Heart left ventricle (tissue), 16 donors: ENCODE measurements around the gene PNKP. TPM values are rescaled to one million over a fixed set of nuclear protein-coding genes. Genes with fewer than 3 reads are reported as not detected.

Source experiments
- ATAC-seq, 4 donors: fragments of 200-7000 bp; cut with Tn5 transposase; one replicate each; pipeline ENCODE4 v1.9.1; 2020 to 2022; ENCODE audit warnings: moderate library complexity in 4 of 4, mild to moderate bottlenecking in 3 of 4, moderate number of reproducible peaks in 1 of 4
- DNase-seq, 5 donors: peaks; one replicate each; pipeline ENCODE4 v3.0.0-alpha.2; 2020
- H3K27ac ChIP-seq, 12 donors: fragments of 200-600 bp; sonication (generic) in 4 of 12; one replicate each; pipeline versions ENCODE4 v1.5.0 to v1.8.0; 2016 to 2022; ENCODE audit warnings: mild to moderate bottlenecking in 2 of 12
- H3K27me3 ChIP-seq, 9 donors: fragments of 200-600 bp; sonication (generic) in 2 of 9; one replicate each; pipeline versions ENCODE4 v1.5.1 to v1.8.0; 2016 to 2022; ENCODE audit warnings: mild to moderate bottlenecking in 3 of 9
- H3K36me3 ChIP-seq, 9 donors: fragments of 200-600 bp; sonication (generic) in 2 of 9; one replicate each; pipeline versions ENCODE4 v1.5.0 to v1.8.0; 2018 to 2022; ENCODE audit warnings: mild to moderate bottlenecking in 2 of 9
- H3K4me1 ChIP-seq, 12 donors: fragments of 200-600 bp; sonication (generic) in 4 of 12; one replicate each; pipeline versions ENCODE4 v1.5.0 to v1.8.0; 2016 to 2022; ENCODE audit warnings: mild to moderate bottlenecking in 3 of 12
- H3K4me3 ChIP-seq, 12 donors: fragments of 200-600 bp; sonication (generic) in 4 of 12; one replicate each; pipeline versions ENCODE4 v1.5.0 to v1.8.0; 2017 to 2022; ENCODE audit warnings: mild to moderate bottlenecking in 9 of 12, moderate library complexity in 4 of 12
- H3K9me3 ChIP-seq, 12 donors: fragments of 200-600 bp; sonication (generic) in 4 of 12; one replicate each; pipeline versions ENCODE4 v1.5.0 to v1.8.0; 2016 to 2022; ENCODE audit warnings: mild to moderate bottlenecking in 1 of 12
- POLR2A ChIP-seq, 2 donors: fragments of 450-650 bp; IDR thresholded peaks; one replicate each; pipeline ENCODE4 v1.6.1; 2017; ENCODE audit warnings: antibody characterized with exemption in 2 of 2, mild to moderate bottlenecking in 2 of 2, moderate library complexity in 2 of 2
- WGBS, 4 donors: extraction: QIAGEN DNeasy Blood & Tissue Kit in 2 of 4; methylation state at CpG; one replicate each; pipeline versions ENCODE4 v1.1.5 to v1.1.7; 2013 to 2018; 5-methylcytosine and 5-hydroxymethylcytosine counted together
- intact Hi-C, 10 donors: fragments of 100-400 bp; cut with DNase I; formaldehyde crosslinking; loops; one replicate each; pipeline versions ENCODE4 v1.11.1 to v1.14.2; 2022
- polyA plus RNA-seq, 2 donors: library from polyadenylated mRNA; stranded (reverse); fragments of 200-250 nt; gene quantifications; one replicate each; pipeline ENCODE4 v1.2.3, GENCODE V29; 2013
- total RNA-seq, 9 donors: library from RNA; depleted of rRNA in 2 of 9; stranded (reverse); fragments of >200 nt in 2 of 9; fragmentation: NEBNext Ultra II Directional in 3 of 9; extraction: Animal tissue kit (Norgen Biotek cat#: 25700) in 3 of 9; gene quantifications; one replicate each; pipeline versions ENCODE4 v1.1.0 to v1.2.4, GENCODE V29; 2016 to 2023
- TF ChIP-seq, protein P1 (sequence below), 12 donors: fragments of 200-600 bp; sonication (generic) in 4 of 12; IDR thresholded peaks; one replicate each; pipeline versions ENCODE4 v1.5.0 to v1.8.0; 2018 to 2022; ENCODE audit warnings: antibody characterized with exemption in 12 of 12, mild to moderate bottlenecking in 5 of 12
- donor health status: ischemic (EF 13 %, LVEDD 7.1; RV severe dilation, severe dysfunction).
- donor health status: healthy with polysubstance abuse.
- donor health status: DM: no; HTN: yes; CAD: no.
- donor health status: DM: no; HTN: no; CAD: no.
- donor health status: ischemic (EF 25% LVEDD 6.9; RV normal size, moderate dysfunction).
- donor health status: ischemic (EF 25% LVEDD 5.7; RV mildly dilated, moderate dysfunction).
- donor health status: healthy.
- donor health status: DM: yes; HTN: yes; CAD: no.
- donor health status: ischemic (EF 35%, LVEDD 5.7; RV mildly dilated, moderate dysfunction).
- donor health status: nonischemic (EF 11% LVEDD 7.7; RV severe dilation, severe dysfunction).
- donor health status: DM: yes; HTN: yes; CAD: no.
- donor health status: PGD.
- donor health status: ischemic (EF 29% LVEDD 5.4; RV normal size, mild dysfunction).
- donor health status: nonischemic (EF 23%, LVEDD 6.1; RV moderate dilation, normal function).

PNKP gene
- total and polyA plus RNA-seq, 11 donors, result 26.6 to 57.0 (median 36.8) TPM

DNA sequence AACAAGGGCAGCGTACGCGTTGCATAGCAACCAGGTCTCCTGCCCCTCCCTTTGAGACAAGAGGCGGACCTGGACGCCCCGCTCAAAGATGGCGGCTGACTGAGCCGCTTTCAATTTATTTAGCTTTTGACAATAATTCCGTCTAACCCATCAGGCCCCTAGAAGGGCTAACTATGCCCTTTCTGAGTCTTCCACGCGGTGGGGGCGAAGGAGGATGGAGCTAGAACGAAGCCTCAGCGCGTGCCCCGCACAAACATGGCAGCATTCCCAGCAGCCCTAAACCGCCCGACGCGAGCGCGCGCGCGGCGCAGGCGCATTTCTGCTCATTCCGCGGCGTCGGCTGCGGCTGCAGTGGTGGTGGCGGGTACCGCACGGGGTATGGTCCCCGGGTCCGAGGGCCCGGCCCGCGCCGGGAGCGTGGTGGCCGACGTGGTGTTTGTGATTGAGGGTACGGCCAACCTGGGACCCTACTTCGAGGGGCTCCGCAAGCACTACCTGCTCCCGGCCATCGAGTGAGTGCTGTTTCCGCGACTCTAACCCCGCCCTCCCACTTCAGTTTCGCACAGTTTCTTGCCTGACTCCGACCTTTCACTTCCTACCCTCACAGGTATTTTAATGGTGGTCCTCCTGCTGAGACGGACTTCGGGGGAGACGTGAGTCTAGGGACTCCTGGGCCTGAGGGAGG, 49.3 kb downstream of the PNKP start, which contains the start of gene MED25:
MED25 (plus strand) TSS at position 326 of the 685 bp plus-strand sequence; CDS start at position 379, 53 bp downstream.
- ATAC-seq (peak; percentile 52 to 80 (median 75)), DNase-seq (peak; percentile 85 to 92 (median 89))
- no peaks in the 10 kb centered on the region for H3K27me3 ChIP-seq
- TF ChIP-seq, protein P1, sequence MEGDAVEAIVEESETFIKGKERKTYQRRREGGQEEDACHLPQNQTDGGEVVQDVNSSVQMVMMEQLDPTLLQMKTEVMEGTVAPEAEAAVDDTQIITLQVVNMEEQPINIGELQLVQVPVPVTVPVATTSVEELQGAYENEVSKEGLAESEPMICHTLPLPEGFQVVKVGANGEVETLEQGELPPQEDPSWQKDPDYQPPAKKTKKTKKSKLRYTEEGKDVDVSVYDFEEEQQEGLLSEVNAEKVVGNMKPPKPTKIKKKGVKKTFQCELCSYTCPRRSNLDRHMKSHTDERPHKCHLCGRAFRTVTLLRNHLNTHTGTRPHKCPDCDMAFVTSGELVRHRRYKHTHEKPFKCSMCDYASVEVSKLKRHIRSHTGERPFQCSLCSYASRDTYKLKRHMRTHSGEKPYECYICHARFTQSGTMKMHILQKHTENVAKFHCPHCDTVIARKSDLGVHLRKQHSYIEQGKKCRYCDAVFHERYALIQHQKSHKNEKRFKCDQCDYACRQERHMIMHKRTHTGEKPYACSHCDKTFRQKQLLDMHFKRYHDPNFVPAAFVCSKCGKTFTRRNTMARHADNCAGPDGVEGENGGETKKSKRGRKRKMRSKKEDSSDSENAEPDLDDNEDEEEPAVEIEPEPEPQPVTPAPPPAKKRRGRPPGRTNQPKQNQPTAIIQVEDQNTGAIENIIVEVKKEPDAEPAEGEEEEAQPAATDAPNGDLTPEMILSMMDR (IDR thresholded peaks at IDR 0.05), result peak in 7 of 12 donors; percentile 10 to 49 (median 28)
- TF ChIP-seq POLR2A (IDR thresholded peaks at IDR 0.05), result peak; percentile 40 to 81
- H3K27ac ChIP-seq, result peak within 1 kb of the TSS; percentile 87 to 100 (median 97)
- H3K4me1 ChIP-seq, result peaks cover 0 to 40% (median 28%) of the 10 kb centered on the region in 12 donors
- 0 to 1% (median 1%) methylated on average over 28 to 57 of the region's 57 CpGs for WGBS, 4 donors
- H3K36me3 ChIP-seq, result peaks cover 0 to 16% (median 4%) of the 10 kb centered on the region in 9 donors
- H3K4me3 ChIP-seq, result peak within 1 kb of the TSS; percentile 45 to 93 (median 80)
- intact Hi-C loops, result loop anchor here in 6 of 10 donors (1.0 to 5.0 kb wide), 7 partner anchors 33 to 186 kb away; partner anchors contain the start of genes PNKP (in 5 of the 6), PTOV1 (in 4 of the 6), AKT1S1 (in 2 of the 6) and TBC1D17 (in 2 of the 6)
- H3K9me3 ChIP-seq, result no peaks in the 10 kb centered on the region

DNA sequence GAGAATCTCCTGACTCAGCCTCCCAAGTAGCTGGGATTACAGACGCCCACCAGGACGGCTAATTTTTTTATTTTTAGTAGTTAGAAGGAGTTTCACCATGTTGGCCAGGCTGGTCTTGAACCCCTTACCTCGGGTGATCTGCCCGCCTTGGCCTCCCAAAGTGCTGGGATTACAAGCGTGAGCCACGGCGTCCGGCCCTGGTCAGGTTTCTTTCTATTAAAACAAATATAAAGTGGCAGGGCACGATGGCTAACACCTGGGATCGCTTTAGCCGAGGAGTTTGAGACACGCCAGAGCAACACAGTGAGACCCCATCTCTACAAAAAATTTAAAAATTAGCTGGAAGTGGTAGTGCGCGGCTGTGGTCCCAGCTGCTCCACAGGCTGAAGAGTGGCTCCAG, 50.8 kb downstream of the PNKP start:
- Histone ChIP-seq H3K27ac (peak overlapping the region; percentile 87 to 100 (median 97)), H3K4me3 (peak overlapping the region in 3 of 12 donors; percentile 63 to 84 (median 79)), H3K4me1 (peaks cover 0 to 45% (median 31%) of the 10 kb centered on the region in 12 donors), H3K9me3 (no peaks in the 10 kb centered on the region), H3K36me3 (peaks cover 0 to 9% (median 0%) of the 10 kb centered on the region in 9 donors), H3K27me3 (no peaks in the 10 kb centered on the region)
- TF ChIP-seq, protein P1 (IDR thresholded peaks at IDR 0.05), result no peak
- no peak for TF ChIP-seq POLR2A (IDR thresholded peaks at IDR 0.05)
- no peak for ATAC-seq
- intact Hi-C loops, result loop anchor here in 5 of 10 donors (2.0 to 5.0 kb wide), 4 partner anchors 36 to 184 kb away; partner anchors contain the start of genes PNKP (in 4 of the 5), PTOV1 (in 3 of the 5), AKT1S1 (in 1 of the 5) and TBC1D17 (in 1 of the 5)
- 87 to 90% (median 88%) methylated on average over 14 of the region's 14 CpGs for WGBS, 4 donors
- peak in 1 of 5 donors; percentile 32 for DNase-seq

DNA sequence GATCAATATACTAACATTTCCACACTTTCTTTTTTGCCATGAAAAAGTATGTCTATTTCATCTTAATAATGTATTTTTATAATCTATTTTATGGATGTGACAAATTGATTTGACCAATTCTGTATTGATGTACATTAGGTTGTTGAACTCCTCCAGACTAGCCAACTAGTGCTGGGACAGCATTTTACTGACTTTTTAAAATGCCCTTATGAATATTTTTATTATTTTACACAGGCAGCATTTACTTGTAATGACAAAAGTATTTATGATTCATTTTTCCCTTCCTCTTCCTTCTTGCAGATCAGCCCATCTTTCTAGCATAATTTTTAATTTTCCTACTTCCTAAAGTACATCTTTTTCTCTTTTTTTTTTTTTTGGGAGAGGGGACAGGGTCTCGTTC, 53.4 kb downstream of the PNKP start:
- WGBS, 4 donors, result 56 to 89% (median 79%) methylated on average over 1 of the region's 1 CpG
- ATAC-seq (no peak), DNase-seq (no peak)
- Histone ChIP-seq H3K4me1 (peaks cover 0 to 38% (median 21%) of the 10 kb centered on the region in 12 donors), H3K27me3 (no peaks in the 10 kb centered on the region), H3K4me3 (peak overlapping the region in 10 of 12 donors; percentile 63 to 83 (median 70)), H3K9me3 (no peaks in the 10 kb centered on the region), H3K27ac (peak overlapping the region; percentile 69 to 95 (median 88)), H3K36me3 (no peaks in the 10 kb centered on the region)
- intact Hi-C loops, result loop anchor here in 2 of 10 donors (5.0 kb wide), 3 partner anchors 38 to 137 kb away; partner anchors contain the start of genes AP2A1 (in 1 of the 2), PRMT1 (in 1 of the 2) and PTOV1 (in 1 of the 2)
- TF ChIP-seq POLR2A (IDR thresholded peaks at IDR 0.05), result no peak
- TF ChIP-seq, protein P1 (IDR thresholded peaks at IDR 0.05), result no peak
